Measurements from ENCODE around the gene CORO1A.
"Not testable (repeated sequence)": the region's sequence is repeated elsewhere in the genome, so short reads cannot be mapped to it uniquely, and the experiment has no call there.

GRCh38 chr16:30211414-30211813 is 28.0 kb downstream of the CORO1A start:
- not testable (repeated sequence) for TF ChIP-seq POLR2A, CTCF (IDR thresholded peaks at IDR 0.05)
